SK-N-SH (cell line): ENCODE data around the gene PDS5B. TPM values are rescaled to one million over a fixed set of nuclear protein-coding genes. Genes with fewer than 3 reads are reported as not detected.
"Not testable (repeated sequence)": the region's sequence is repeated elsewhere in the genome, so short reads cannot be mapped to it uniquely, and the experiment has no call there.

Experiments used
- CTCF ChIA-PET: fragments of 300-600, 350-600 bp; formaldehyde crosslinking; extraction: SDS; loops from one replicate; lab custom pipeline; 2021; lab: Yijun Ruan, JAX
- POLR2A ChIA-PET: fragments of 350-600 bp; sonication (Branson Sonifier 250); formaldehyde crosslinking; extraction: SDS; loops from one replicate; lab custom pipeline; 2020; ENCODE audit warnings: antibody characterized with exemption, inconsistent platforms; lab: Yijun Ruan, JAX
- DNase-seq: peaks from one replicate; pipeline ENCODE4 v3.0.0; 2012
- H2AFZ ChIP-seq: fragments of 200-600 bp; sonication (generic); 2 replicates; pipeline ENCODE4 v1.8.1; 2016; ENCODE audit warnings: antibody characterized with exemption, mild to moderate bottlenecking, low read depth
- H3F3A ChIP-seq: fragments of 200-600 bp; sonication (generic); replicated peaks from 2 replicates; pipeline ENCODE3; 2016; ENCODE audit warnings: antibody characterized with exemption, mild to moderate bottlenecking; ENCODE audit not compliant: insufficient read depth
- H3K27ac ChIP-seq, 2 experiments: fragments of 200-500 bp in 1 of 2; fragments of 200-600 bp in 1 of 2; sonication (Bioruptor generic) in 1 of 2; sonication (generic), shearing (Covaris generic) in 1 of 2; 2 replicates each; pipeline versions ENCODE4 v1.5.1 to v1.6.1; 2014 to 2016; ENCODE audit warnings: low read depth in 2 of 2, inconsistent platforms in 1 of 2, low read length in 1 of 2, mild to moderate bottlenecking in 1 of 2, mixed read lengths in 1 of 2
- H3K27me3 ChIP-seq: fragments of 200-600 bp; sonication (generic), shearing (Covaris generic); 2 replicates; pipeline ENCODE4 v1.6.1; 2016; ENCODE audit warnings: mixed run types; ENCODE audit not compliant: insufficient read depth
- H3K36me3 ChIP-seq, 2 experiments: fragments of 200-500 bp in 1 of 2; fragments of 200-600 bp in 1 of 2; sonication (Bioruptor generic) in 1 of 2; sonication (generic) in 1 of 2; replicated peaks in 1 of 2; 2 replicates each; pipeline versions ENCODE3 to v1.5.1; 2014 to 2016; ENCODE audit warnings: low read length in 1 of 2, mild to moderate bottlenecking in 1 of 2; ENCODE audit not compliant: insufficient read depth in 2 of 2, control insufficient read depth in 1 of 2
- H3K4me1 ChIP-seq, 2 experiments: fragments of 200-500 bp in 1 of 2; fragments of 200-600 bp in 1 of 2; sonication (Bioruptor generic) in 1 of 2; sonication (generic), shearing (Covaris generic) in 1 of 2; 2 replicates each; pipeline versions ENCODE4 v1.5.1 to v1.6.1; 2014 to 2016; ENCODE audit warnings: low read depth in 1 of 2, low read length in 1 of 2, mixed run types in 1 of 2; ENCODE audit not compliant: insufficient read depth in 2 of 2, control insufficient read depth in 1 of 2
- H3K4me2 ChIP-seq: fragments of 200-600 bp; sonication (generic), shearing (Covaris generic); 2 replicates; pipeline ENCODE4 v1.6.1; 2017; ENCODE audit warnings: mixed run types
- H3K4me3 ChIP-seq, 2 experiments: fragments of 200-500 bp in 1 of 2; fragments of 200-600 bp in 1 of 2; sonication (Bioruptor generic) in 1 of 2; sonication (generic), shearing (Covaris generic) in 1 of 2; 2 replicates each; pipeline versions ENCODE4 v1.5.1 to v1.8.1; 2014 to 2016; ENCODE audit warnings: low read depth in 2 of 2, inconsistent platforms in 1 of 2, low read length in 1 of 2, mild to moderate bottlenecking in 1 of 2, mixed read lengths in 1 of 2, moderate library complexity in 1 of 2
- H3K79me2 ChIP-seq: fragments of 200-600 bp; sonication (generic); 2 replicates; pipeline ENCODE4 v1.8.1; 2017; ENCODE audit warnings: mild to moderate bottlenecking; ENCODE audit not compliant: insufficient read depth
- H3K9ac ChIP-seq: fragments of 200-600 bp; sonication (generic); 2 replicates; pipeline ENCODE4 v1.6.1; 2017; ENCODE audit warnings: mixed run types
- H3K9me2 ChIP-seq: fragments of 200-600 bp; sonication (generic); 2 replicates; pipeline ENCODE4 v1.6.1; 2017; ENCODE audit warnings: mixed run types
- H3K9me3 ChIP-seq: fragments of 200-600 bp; sonication (generic); 2 replicates; pipeline ENCODE4 v1.6.1; 2017; ENCODE audit warnings: mixed run types, mild to moderate bottlenecking, moderate library complexity
- H4K20me1 ChIP-seq: fragments of 200-600 bp; sonication (generic); 2 replicates; pipeline ENCODE4 v1.6.1; 2017; ENCODE audit warnings: mild to moderate bottlenecking, mixed run types; ENCODE audit not compliant: insufficient read depth
- FOSL2 ChIP-seq: IDR thresholded peaks from 2 replicates; pipeline ENCODE4 v1.4.0; 2012; ENCODE audit warnings: low read depth, mild to moderate bottlenecking, moderate library complexity, borderline replicate concordance
- FOXJ3 ChIP-seq: sonication (generic); formaldehyde crosslinking; IDR thresholded peaks from 2 replicates; pipeline ENCODE4 v1.5.1; 2020; ENCODE audit warnings: mild to moderate bottlenecking, missing genetic modification reagents
- GABPA ChIP-seq: IDR thresholded peaks from 2 replicates; pipeline ENCODE4 v1.4.0; 2012; ENCODE audit warnings: low read depth, mild to moderate bottlenecking
- MEF2A ChIP-seq: IDR thresholded peaks from 2 replicates; pipeline ENCODE4 v1.4.0; 2012; ENCODE audit warnings: low read depth, borderline replicate concordance
- RAD21 ChIP-seq: IDR thresholded peaks from 2 replicates; pipeline ENCODE4 v1.6.1; 2012; ENCODE audit warnings: mild to moderate bottlenecking, low read length
- RFX5 ChIP-seq: IDR thresholded peaks from 2 replicates; pipeline ENCODE4 v1.6.1; 2012; ENCODE audit warnings: mild to moderate bottlenecking, improper control_type of control experiment, low read length
- SIN3A ChIP-seq: IDR thresholded peaks from 2 replicates; pipeline ENCODE4 v1.6.1; 2012; ENCODE audit warnings: low read depth, mild to moderate bottlenecking, low read length, moderate library complexity, borderline replicate concordance
- TEAD4 ChIP-seq: IDR thresholded peaks from 2 replicates; pipeline ENCODE4 v1.4.0; 2012; ENCODE audit warnings: mild to moderate bottlenecking, borderline replicate concordance; ENCODE audit not compliant: insufficient read depth
- WGBS: methylation state at CpG from one replicate; pipeline ENCODE4 v1.1.6; 2017; ENCODE audit warnings: low lambda C conversion rate; 5-methylcytosine and 5-hydroxymethylcytosine counted together
- polyA plus RNA-seq, 3 experiments: library from polyadenylated mRNA; depleted of rRNA; stranded (reverse); fragments of >200 nt; gene quantifications; 2 replicates each; pipeline ENCODE4 v1.2.3, GENCODE V29; 2012
- TF ChIP-seq, protein P1 (sequence below): IDR thresholded peaks from 2 replicates; pipeline ENCODE4 v1.4.0; 2012; ENCODE audit warnings: low read depth

PDS5B gene
- polyA plus RNA-seq, 1 of the 3 experiments (the other 2 are of a cell fraction): 3.8 TPM

GRCh38 chr13:32713397-32713796 is 127.1 kb downstream of the PDS5B start:
- CTCF ChIA-PET: interaction anchor here (0.9 to 1.0 kb wide), 2 partner anchors 44 to 127 kb away, joined by 3 read pairs; partner anchors contain the start of gene PDS5B
- Histone ChIP-seq H3F3A (no peaks in the 10 kb centered on the region), H3K9me3 (no peaks in the 10 kb centered on the region; the same call in 1 of the 2 replicates), H4K20me1 (no peaks in the 10 kb centered on the region), H3K9ac (no peak overlapping the region), H3K4me3 (no peak overlapping the region), H3K27me3 (no peaks in the 10 kb centered on the region), H3K9me2 (no peaks in the 10 kb centered on the region), H3K4me1 (no peaks in the 10 kb centered on the region), H3K79me2 (0 out of 2 replicates have a peak, but pooled peaks cover 3% of the 10 kb centered on the region), H3K4me2 (no peak overlapping the region), H2AFZ (no peak overlapping the region), H3K36me3 (peaks cover 46 to 68% of the 10 kb centered on the region in 2 experiments), H3K27ac (no peak overlapping the region)
- TF ChIP-seq SIN3A (no peak), RAD21 (no peak)
- no peak for DNase-seq
- POLR2A ChIA-PET: no interaction called here

GRCh38 chr13:32716201-32716600 is 129.9 kb downstream of the PDS5B start:
- H3K4me3 ChIP-seq, DNase-seq, H3K9ac ChIP-seq, H3K27me3 ChIP-seq, POLR2A ChIA-PET, H3K9me2 ChIP-seq, H3K4me2 ChIP-seq, H3K27ac ChIP-seq, H3F3A ChIP-seq, H3K4me1 ChIP-seq, H3K79me2 ChIP-seq, CTCF ChIA-PET, H4K20me1 ChIP-seq, H3K9me3 ChIP-seq, H2AFZ ChIP-seq: not testable (repeated sequence)
- H3K36me3 ChIP-seq: peaks cover 26 to 50% of the 10 kb centered on the region in 2 experiments
- WGBS: 96% methylated on average over 10 of the region's 21 CpGs

DNA sequence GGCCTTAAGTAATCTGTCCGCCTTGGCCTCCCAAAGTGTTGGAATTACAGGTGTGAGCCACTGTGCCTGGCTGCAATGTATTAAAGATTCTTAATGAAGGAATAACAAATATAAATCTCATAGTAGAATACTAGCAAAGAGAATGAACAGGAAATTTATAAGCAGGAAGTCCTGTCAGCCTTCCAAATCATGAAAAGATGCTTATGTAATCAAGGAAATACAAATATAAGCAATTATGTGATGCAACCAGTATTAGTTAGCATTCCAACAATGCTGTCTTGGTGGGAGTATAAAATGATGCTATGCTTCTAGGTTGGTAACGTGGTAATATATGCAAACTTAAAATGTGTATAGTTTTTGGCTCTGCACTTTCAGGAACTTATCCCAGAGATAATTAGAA is 133.8 kb downstream of the PDS5B start:
- POLR2A ChIA-PET: no interaction called here
- no peak for DNase-seq
- 96% methylated on average over 2 of the region's 2 CpGs for WGBS

GRCh38 chr13:32721131-32722034 is 135.1 kb downstream of the PDS5B start:
- POLR2A ChIA-PET, H3K4me2 ChIP-seq, CTCF ChIA-PET: not testable (repeated sequence)

More for the DNA sequence above, 133.8 kb downstream of the PDS5B start:
- no peaks in the 10 kb centered on the region for H3K9me3 ChIP-seq
- H3K79me2 ChIP-seq: peaks cover 11% of the 10 kb centered on the region; the same call in 1 of the 2 replicates
- no peak overlapping the region for H2AFZ ChIP-seq
- no peak overlapping the region for H3K4me3 ChIP-seq
- CTCF ChIA-PET: no interaction called here
- no peaks in the 10 kb centered on the region for H3K27me3 ChIP-seq
- H3K36me3 ChIP-seq: peaks cover 5 to 19% of the 10 kb centered on the region in 2 experiments
- H4K20me1 ChIP-seq: no peaks in the 10 kb centered on the region
- TF ChIP-seq TEAD4 (no peak), FOXJ3 (CRISPR knock-in tag) (no peak), FOSL2 (no peak), MEF2A (no peak), GABPA (no peak), RAD21 (no peak), RFX5 (no peak)
- TF ChIP-seq, protein P1, sequence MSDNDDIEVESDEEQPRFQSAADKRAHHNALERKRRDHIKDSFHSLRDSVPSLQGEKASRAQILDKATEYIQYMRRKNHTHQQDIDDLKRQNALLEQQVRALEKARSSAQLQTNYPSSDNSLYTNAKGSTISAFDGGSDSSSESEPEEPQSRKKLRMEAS: no peak
- no peak overlapping the region for H3K9ac ChIP-seq
- no peaks in the 10 kb centered on the region for H3K9me2 ChIP-seq
- no peaks in the 10 kb centered on the region for H3K4me1 ChIP-seq
- H3F3A ChIP-seq: peaks cover 6% of the 10 kb centered on the region
- no peak overlapping the region for H3K27ac ChIP-seq
- H3K4me2 ChIP-seq: no peak overlapping the region

More at GRCh38 chr13:32721131-32722034, 135.1 kb downstream of the PDS5B start:
- not testable (repeated sequence) for H3F3A ChIP-seq, H3K9ac ChIP-seq, H3K27me3 ChIP-seq, H3K4me3 ChIP-seq, H3K9me3 ChIP-seq, H3K9me2 ChIP-seq, H4K20me1 ChIP-seq, DNase-seq, H3K27ac ChIP-seq, H2AFZ ChIP-seq, H3K4me1 ChIP-seq
- WGBS: 98% methylated on average over 15 of the region's 58 CpGs
- Histone ChIP-seq H3K36me3 (peaks cover 2 to 22% of the 10 kb centered on the region in 2 experiments), H3K79me2 (peaks cover 11% of the 10 kb centered on the region; the same call in 1 of the 2 replicates)
